Endodermal cell (in vitro differentiated cells): ENCODE measurements around the gene GABRG3. TPM values are rescaled to one million over a fixed set of nuclear protein-coding genes. Genes with fewer than 3 reads are reported as not detected.
"Not testable (repeated sequence)": the region's sequence is repeated elsewhere in the genome, so short reads cannot be mapped to it uniquely, and the experiment has no call there.

Source experiments
- DNase-seq: peaks from one replicate; pipeline ENCODE4 v3.0.0-alpha.2; 2017
- H3K27ac ChIP-seq: 2 replicates; pipeline ENCODE4 v1.5.1; 2013; ENCODE audit warnings: mild to moderate bottlenecking, low read depth, low read length, moderate library complexity
- H3K27me3 ChIP-seq: 2 replicates; pipeline ENCODE4 v1.6.1; 2013; ENCODE audit warnings: mild to moderate bottlenecking, low read length, moderate library complexity; ENCODE audit not compliant: insufficient read depth, control insufficient read depth, poor library complexity, severe bottlenecking
- H3K36me3 ChIP-seq: 2 replicates; pipeline ENCODE4 v1.7.0; 2013; ENCODE audit warnings: mild to moderate bottlenecking, low read length, moderate library complexity; ENCODE audit not compliant: control insufficient read depth, insufficient read depth
- H3K4me1 ChIP-seq: one replicate; pipeline ENCODE4 v1.7.0; 2013; ENCODE audit warnings: low read length; ENCODE audit not compliant: control insufficient read depth, insufficient read depth
- H3K4me3 ChIP-seq: 2 replicates; pipeline ENCODE4 v1.5.1; 2013; ENCODE audit warnings: mild to moderate bottlenecking, low read length, moderate library complexity
- H3K9ac ChIP-seq: 2 replicates; pipeline ENCODE4 v1.6.1; 2013; ENCODE audit warnings: mild to moderate bottlenecking, low read length, moderate library complexity; ENCODE audit not compliant: poor library complexity, severe bottlenecking; ENCODE audit errors: extremely low read depth
- H3K9me3 ChIP-seq: 2 replicates; pipeline ENCODE4 v1.6.1; 2013; ENCODE audit warnings: mild to moderate bottlenecking, low read length, moderate library complexity; ENCODE audit not compliant: control insufficient read depth
- H3K27ac Mint-ChIP-seq: 2 replicates; pipeline ENCODE4 v1.8.0; 2020; ENCODE audit warnings: mixed read lengths
- H3K27me3 Mint-ChIP-seq: 2 replicates; pipeline ENCODE4 v1.8.0; 2021; ENCODE audit warnings: mild to moderate bottlenecking, mixed read lengths; ENCODE audit not compliant: insufficient read depth
- H3K36me3 Mint-ChIP-seq: 2 replicates; pipeline ENCODE4 v1.8.0; 2020; ENCODE audit warnings: low read depth, mixed read lengths
- H3K4me1 Mint-ChIP-seq: 2 replicates; pipeline ENCODE4 v1.8.0; 2020; ENCODE audit warnings: mixed read lengths
- H3K4me3 Mint-ChIP-seq: 2 replicates; pipeline ENCODE4 v1.8.0; 2020; ENCODE audit warnings: mild to moderate bottlenecking, moderate library complexity, mixed read lengths
- H3K9me3 Mint-ChIP-seq: 2 replicates; pipeline ENCODE4 v1.8.0; 2020; ENCODE audit warnings: mild to moderate bottlenecking, mixed read lengths
- CTCF ChIP-seq: fragments of 200-600 bp; sonication (generic); conservative IDR thresholded peaks from 2 replicates; pipeline ENCODE4 v1.5.0; 2021; ENCODE audit warnings: antibody characterized with exemption, mild to moderate bottlenecking
- WGBS, 2 experiments: methylation state at CpG; one replicate each; pipeline versions ENCODE4 v1.1.5 to v1.1.7; 2013; ENCODE audit warnings: missing lambda C conversion rate in 2 of 2, mixed read lengths in 1 of 2; ENCODE audit not compliant: insufficient coverage in 1 of 2, insufficient read length in 1 of 2; 5-methylcytosine and 5-hydroxymethylcytosine counted together
- total RNA-seq, 2 donors: library from RNA; stranded (reverse); fragmentation: NEBNext Ultra II Directional in 1 of 2; extraction: Animal tissue kit (Norgen Biotek cat#: 25700) in 1 of 2; gene quantifications; 2 replicates in 1 of 2; 3 replicates in 1 of 2; pipeline ENCODE4 v1.2.1, GENCODE V29; 2021

Gene GABRG3
- total RNA-seq, 2 donors from 2014 or later, result 0.48 to 0.84 TPM

- no peaks in the 10 kb centered on the region for H3K36me3 ChIP-seq
- H3K9ac ChIP-seq, result no peak overlapping the region
- no peaks in the 10 kb centered on the region for H3K4me1 ChIP-seq
- no peak overlapping the region for H3K4me3 ChIP-seq
- DNase-seq, result no peak
- peak overlapping the region; percentile 32 for H3K27ac ChIP-seq
- Mint-ChIP-seq H3K27ac (no peak overlapping the region), H3K27me3 (no peaks in the 10 kb centered on the region), H3K4me1 (no peaks in the 10 kb centered on the region), H3K4me3 (no peak overlapping the region), H3K9me3 (peaks cover 10% of the 10 kb centered on the region), H3K36me3 (no peaks in the 10 kb centered on the region)
- 92% methylated on average over 1 of the region's 4 CpGs; no CpG with 5 or more reads in 1 of the 2 experiments for WGBS, 2 experiments
- no peaks in the 10 kb centered on the region for H3K9me3 ChIP-seq
- H3K27me3 ChIP-seq, result no peaks in the 10 kb centered on the region
- no peak for TF ChIP-seq CTCF
Measured at GRCh38 chr15:27183201-27183600, 212.2 kb downstream of the GABRG3 start.

- not testable (repeated sequence) for H3K36me3 ChIP-seq, H3K4me1 Mint-ChIP-seq, H3K9me3 ChIP-seq, H3K27me3 Mint-ChIP-seq, H3K9ac ChIP-seq, H3K27ac Mint-ChIP-seq, H3K4me3 ChIP-seq, H3K4me1 ChIP-seq, DNase-seq, H3K27me3 ChIP-seq, H3K27ac ChIP-seq, H3K36me3 Mint-ChIP-seq, H3K4me3 Mint-ChIP-seq
- 72% methylated on average over 4 of the region's 4 CpGs; no CpG with 5 or more reads in 1 of the 2 experiments for WGBS, 2 experiments
- peaks cover 36% of the 10 kb centered on the region for H3K9me3 Mint-ChIP-seq
Measured at GRCh38 chr15:27191515-27191914, 220.5 kb downstream of the GABRG3 start.

- H3K27ac ChIP-seq, result no peak overlapping the region
- H3K9ac ChIP-seq, result no peak overlapping the region
- Mint-ChIP-seq H3K36me3 (no peaks in the 10 kb centered on the region), H3K4me1 (no peaks in the 10 kb centered on the region), H3K4me3 (no peak overlapping the region), H3K9me3 (peaks cover 13% of the 10 kb centered on the region), H3K27ac (no peak overlapping the region), H3K27me3 (peaks cover 2% of the 10 kb centered on the region)
- no peaks in the 10 kb centered on the region for H3K36me3 ChIP-seq
- WGBS, 2 experiments, result 89 to 100% methylated on average over 2 to 6 of the region's 6 CpGs
- no peak for TF ChIP-seq CTCF
- no peaks in the 10 kb centered on the region for H3K27me3 ChIP-seq
- H3K9me3 ChIP-seq, result no peaks in the 10 kb centered on the region
- no peak overlapping the region for H3K4me3 ChIP-seq
- DNase-seq, result no peak
- no peaks in the 10 kb centered on the region for H3K4me1 ChIP-seq
Measured at GRCh38 chr15:27196691-27197090, 225.7 kb downstream of the GABRG3 start.

- H3K4me3 Mint-ChIP-seq, result no peak overlapping the region
- Histone ChIP-seq H3K9ac (no peak overlapping the region), H3K4me1 (no peaks in the 10 kb centered on the region), H3K27me3 (no peaks in the 10 kb centered on the region), H3K9me3 (no peaks in the 10 kb centered on the region), H3K4me3 (no peak overlapping the region), H3K36me3 (no peaks in the 10 kb centered on the region), H3K27ac (no peak overlapping the region)
- no peak overlapping the region for H3K27ac Mint-ChIP-seq
- H3K4me1 Mint-ChIP-seq, result no peaks in the 10 kb centered on the region
- H3K36me3 Mint-ChIP-seq, result no peaks in the 10 kb centered on the region
- no peak for DNase-seq
- no peaks in the 10 kb centered on the region for H3K9me3 Mint-ChIP-seq
- peaks cover 2% of the 10 kb centered on the region for H3K27me3 Mint-ChIP-seq
- TF ChIP-seq CTCF, result peak; percentile 38
- WGBS, 2 experiments, result 64% methylated on average over 1 of the region's 3 CpGs; no CpG with 5 or more reads in 1 of the 2 experiments
Measured at GRCh38 chr15:27201425-27201824, 230.4 kb downstream of the GABRG3 start.
